ENCODE measurements around the gene AVPR2.
A peak's percentile ranks its signal among the peaks of the same experiment; 100 is the strongest.

The AVPR2 gene

DNA sequence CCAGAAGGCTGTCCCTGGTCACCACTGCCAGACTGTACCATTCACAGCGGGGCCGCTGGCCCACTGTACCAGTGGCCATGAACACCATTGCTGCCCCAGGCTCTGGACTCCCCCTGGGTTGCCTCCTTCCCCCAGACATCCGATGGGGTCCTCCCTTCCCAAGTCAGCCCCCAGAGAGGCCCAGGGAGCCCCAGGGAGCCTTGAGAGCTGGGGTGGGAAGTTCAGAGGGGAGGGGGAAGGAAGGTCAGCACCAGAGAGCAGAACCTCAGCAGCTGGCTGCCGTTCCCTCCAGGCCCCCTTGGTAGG lies 22.0 kb downstream of the AVPR2 start:
- TF ChIP-seq, protein P1, sequence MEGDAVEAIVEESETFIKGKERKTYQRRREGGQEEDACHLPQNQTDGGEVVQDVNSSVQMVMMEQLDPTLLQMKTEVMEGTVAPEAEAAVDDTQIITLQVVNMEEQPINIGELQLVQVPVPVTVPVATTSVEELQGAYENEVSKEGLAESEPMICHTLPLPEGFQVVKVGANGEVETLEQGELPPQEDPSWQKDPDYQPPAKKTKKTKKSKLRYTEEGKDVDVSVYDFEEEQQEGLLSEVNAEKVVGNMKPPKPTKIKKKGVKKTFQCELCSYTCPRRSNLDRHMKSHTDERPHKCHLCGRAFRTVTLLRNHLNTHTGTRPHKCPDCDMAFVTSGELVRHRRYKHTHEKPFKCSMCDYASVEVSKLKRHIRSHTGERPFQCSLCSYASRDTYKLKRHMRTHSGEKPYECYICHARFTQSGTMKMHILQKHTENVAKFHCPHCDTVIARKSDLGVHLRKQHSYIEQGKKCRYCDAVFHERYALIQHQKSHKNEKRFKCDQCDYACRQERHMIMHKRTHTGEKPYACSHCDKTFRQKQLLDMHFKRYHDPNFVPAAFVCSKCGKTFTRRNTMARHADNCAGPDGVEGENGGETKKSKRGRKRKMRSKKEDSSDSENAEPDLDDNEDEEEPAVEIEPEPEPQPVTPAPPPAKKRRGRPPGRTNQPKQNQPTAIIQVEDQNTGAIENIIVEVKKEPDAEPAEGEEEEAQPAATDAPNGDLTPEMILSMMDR (IDR thresholded peaks at IDR 0.05; ENCODE audit: low read depth, low read length), result no peak
- no peak for DNase-seq (ENCODE audit: low read depth, low spot score)
- H3K4me3 ChIP-seq (ENCODE audit: low read depth, low read length), result no peak overlapping the region
- in situ Hi-C loops (cut with HindIII; ENCODE audit: low sequenced_read_pairs), result no loop called here

DNA sequence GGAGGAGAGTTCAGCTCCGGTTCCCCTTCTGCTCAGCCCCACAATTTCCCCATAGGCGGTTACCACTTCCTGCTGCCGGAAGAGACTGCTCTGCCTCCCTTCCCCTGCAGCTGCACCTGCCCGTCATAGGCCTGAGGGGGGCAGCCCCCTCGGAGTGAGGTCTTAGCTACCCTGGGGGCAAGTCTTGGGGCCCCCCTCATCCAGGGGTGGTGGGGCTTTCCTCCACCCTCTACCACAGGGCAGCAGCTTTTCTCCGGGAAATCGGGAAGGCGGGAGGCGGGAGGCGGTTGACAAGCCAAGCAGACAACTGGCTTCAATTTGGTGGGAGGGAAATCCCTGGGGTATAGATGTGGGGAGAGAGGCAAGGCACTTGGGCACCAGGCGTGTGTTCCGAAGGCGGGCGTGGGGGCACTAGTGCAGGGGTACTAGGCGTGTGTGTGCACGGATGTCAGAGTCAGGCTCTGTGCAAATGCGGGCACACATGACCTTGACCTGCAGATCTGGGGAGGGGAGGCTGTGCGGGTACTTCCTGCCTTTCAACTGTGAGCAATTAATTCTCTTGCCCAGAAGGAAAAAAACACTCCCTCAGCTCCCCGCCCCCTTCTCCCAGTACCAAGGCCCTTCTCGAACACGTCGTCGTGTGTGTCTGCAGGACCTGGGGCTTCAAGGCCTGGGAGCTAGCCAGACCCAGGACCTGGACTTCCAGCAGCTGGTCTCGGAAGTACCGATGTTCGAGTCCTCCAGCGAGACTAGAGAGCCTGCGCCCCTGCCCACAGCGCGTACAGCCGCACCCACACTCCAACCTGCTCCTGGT lies 22.6 kb downstream of the AVPR2 start:
- TF ChIP-seq, protein P1 (IDR thresholded peaks at IDR 0.05; ENCODE audit: low read depth, low read length), result no peak
- DNase-seq (ENCODE audit: low read depth, low spot score), result no peak
- in situ Hi-C loops (cut with HindIII; ENCODE audit: low sequenced_read_pairs), result no loop called here
- peak overlapping the region; percentile 57 for H3K4me3 ChIP-seq (ENCODE audit: low read depth, low read length)

DNA sequence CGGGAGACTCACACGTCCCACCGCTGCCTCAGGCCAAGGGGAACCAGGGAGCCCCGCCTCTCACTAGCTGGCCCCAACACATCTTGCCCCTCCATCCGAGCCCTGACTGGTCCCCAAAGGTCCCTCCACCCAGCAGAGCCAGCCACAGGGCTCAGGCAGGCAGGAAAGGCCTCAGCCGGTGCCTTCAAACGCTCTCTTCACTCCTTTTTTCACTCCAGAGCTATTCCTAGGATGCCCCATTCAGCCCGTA lies 23.1 kb downstream of the AVPR2 start:
- peak overlapping the region; percentile 57 for H3K4me3 ChIP-seq (ENCODE audit: low read depth, low read length)
- in situ Hi-C loops (cut with HindIII; ENCODE audit: low sequenced_read_pairs), result no loop called here
- TF ChIP-seq, protein P1 (IDR thresholded peaks at IDR 0.05; ENCODE audit: low read depth, low read length), result no peak
- DNase-seq (ENCODE audit: low read depth, low spot score), result no peak

DNA sequence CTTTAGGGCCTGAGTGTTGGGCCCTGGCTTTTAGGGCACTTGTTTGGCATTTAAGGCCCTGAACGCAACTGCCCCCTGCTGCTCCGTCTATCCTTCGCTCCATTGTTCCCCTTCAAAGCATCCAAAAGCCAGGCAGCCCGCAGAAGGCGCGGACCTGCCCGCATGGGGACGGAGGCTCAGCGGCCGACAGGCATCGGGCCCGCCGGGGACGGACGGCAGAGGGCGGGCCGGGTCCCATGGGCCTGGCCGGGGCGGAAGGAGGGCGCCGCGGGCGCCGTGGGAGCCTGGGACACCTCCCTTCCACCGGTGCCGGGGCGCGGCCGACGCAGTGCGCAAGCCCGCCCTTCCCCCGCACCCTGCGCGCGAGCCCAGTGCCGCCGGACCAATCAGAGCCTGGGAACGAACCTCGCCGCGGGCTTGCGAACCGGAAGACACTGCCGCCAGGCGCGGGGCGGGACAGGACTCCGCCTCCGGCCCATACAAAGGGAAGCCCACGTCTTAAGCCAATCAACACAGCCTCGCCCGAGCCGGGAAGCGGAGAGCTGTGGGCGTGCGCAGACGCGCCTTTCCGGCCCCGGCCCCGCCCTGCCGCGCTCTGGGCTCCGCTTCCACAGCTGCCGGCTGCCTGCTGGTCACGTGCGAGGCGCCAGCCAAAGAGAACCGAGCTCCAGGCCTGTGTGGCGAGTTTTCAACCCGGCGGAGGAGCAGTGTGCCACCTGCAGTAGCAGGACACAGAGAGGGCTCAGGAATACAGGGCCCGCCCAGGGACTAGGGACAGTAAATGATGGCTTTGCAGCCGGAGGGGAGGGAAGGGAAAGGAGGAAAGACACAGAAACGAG lies 23.7 kb downstream of the AVPR2 start:
- H3K4me3 ChIP-seq (ENCODE audit: low read depth, low read length), result peak overlapping the region; percentile 57
- in situ Hi-C loops (cut with HindIII; ENCODE audit: low sequenced_read_pairs), result no loop called here
- TF ChIP-seq, protein P1 (IDR thresholded peaks at IDR 0.05; ENCODE audit: low read depth, low read length), result peak; percentile 16
- DNase-seq (ENCODE audit: low read depth, low spot score), result peak; percentile 99

DNA sequence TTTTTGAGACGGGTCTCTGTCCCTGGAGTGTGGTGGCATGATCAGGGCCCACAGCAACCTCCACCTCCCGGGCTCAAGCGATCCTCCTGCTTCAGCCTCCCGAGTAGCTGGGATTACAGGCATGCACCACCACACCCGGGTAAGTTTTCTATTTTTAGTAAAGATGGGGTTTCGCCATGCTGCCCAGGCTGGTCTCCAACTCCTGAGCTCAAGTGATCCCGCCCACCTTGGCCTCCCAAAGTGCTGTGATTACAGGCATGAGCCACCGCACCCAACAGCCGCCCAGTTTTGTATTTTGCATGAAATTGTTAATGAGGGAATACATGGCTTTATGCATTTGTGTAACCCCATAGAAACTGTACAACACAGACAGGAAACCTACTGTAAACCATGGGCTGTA lies 24.4 kb downstream of the AVPR2 start:
- DNase-seq (ENCODE audit: low read depth, low spot score), result no peak
- TF ChIP-seq, protein P1 (IDR thresholded peaks at IDR 0.05; ENCODE audit: low read depth, low read length), result no peak
- in situ Hi-C loops (cut with HindIII; ENCODE audit: low sequenced_read_pairs), result no loop called here
- peak overlapping the region; percentile 21 for H3K4me3 ChIP-seq (ENCODE audit: low read depth, low read length)

DNA sequence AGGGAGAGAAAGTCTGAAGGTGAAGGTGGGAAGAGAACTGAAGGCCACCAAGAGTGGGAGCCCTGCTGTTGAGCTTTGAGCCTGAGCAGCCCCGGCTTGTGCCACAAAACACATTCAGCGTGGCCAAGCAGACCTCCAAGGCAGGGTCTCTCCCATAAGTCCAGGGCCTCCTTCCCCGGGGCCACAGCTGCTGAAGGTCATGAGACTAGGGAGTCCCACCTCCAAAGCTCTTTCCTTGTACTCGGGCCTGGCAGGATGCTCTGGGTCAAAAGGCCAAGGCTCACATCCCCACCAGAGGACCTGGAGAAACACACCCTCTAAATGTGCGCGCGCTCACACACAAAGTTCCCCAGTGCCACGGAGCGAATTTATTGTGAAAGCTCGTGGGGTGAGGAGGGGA lies 25.1 kb downstream of the AVPR2 start:
- TF ChIP-seq, protein P1 (IDR thresholded peaks at IDR 0.05; ENCODE audit: low read depth, low read length), result no peak
- in situ Hi-C loops (cut with HindIII; ENCODE audit: low sequenced_read_pairs), result no loop called here
- no peak for DNase-seq (ENCODE audit: low read depth, low spot score)
- no peak overlapping the region for H3K4me3 ChIP-seq (ENCODE audit: low read depth, low read length)

All from astrocyte of the spinal cord (primary cell).